NCI-H2171 (cell line): Measurements from ENCODE around the gene FGD6.
"Not testable (repeated sequence)": the region's sequence is repeated elsewhere in the genome, so short reads cannot be mapped to it uniquely, and the experiment has no call there.

Experiments used
- DNase-seq: peaks from one replicate; lab custom pipeline; 2025; lab: John Stamatoyannopoulos, UW

The FGD6 gene

DNA sequence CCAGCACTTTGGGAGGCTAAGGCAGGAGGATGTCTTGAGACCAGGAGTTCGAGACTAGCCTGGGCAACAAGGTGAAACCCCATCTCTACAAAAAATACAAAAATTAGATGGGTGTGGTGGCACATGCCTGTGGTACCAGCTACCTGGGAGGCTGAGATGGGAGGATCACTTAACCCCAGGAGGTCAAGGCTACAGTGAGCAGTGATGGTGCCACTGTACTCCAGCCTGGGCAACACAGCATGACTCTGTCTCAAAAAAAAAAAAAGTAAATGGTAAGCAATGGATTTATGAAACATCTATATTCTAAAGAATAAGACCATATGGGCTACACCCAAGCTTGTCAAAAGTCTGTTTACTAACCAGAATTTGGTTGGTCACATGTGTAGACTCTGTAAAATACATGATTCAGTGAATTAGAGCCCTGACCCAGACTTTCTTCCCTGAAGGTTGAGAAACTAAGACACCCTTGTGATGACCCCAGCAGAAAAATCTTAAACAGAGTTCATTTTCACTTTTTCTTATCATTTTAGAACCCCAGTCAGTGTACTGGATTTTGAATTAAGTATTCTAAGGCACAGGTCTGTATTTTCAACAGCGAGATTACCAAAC lies 12.1 kb downstream of the FGD6 start:
- no peak for DNase-seq

- DNase-seq = no peak
Measured at GRCh38 chr12:95204141-95204866, 13.0 kb downstream of the FGD6 start.

- no peak for DNase-seq
Measured at GRCh38 chr12:95203487-95204030, 13.7 kb downstream of the FGD6 start.

GRCh38 chr12:95202691-95203486 lies 14.4 kb downstream of the FGD6 start:
- DNase-seq = no peak

- no peak for DNase-seq
Measured at GRCh38 chr12:95201056-95201670, 16.1 kb downstream of the FGD6 start.

DNA sequence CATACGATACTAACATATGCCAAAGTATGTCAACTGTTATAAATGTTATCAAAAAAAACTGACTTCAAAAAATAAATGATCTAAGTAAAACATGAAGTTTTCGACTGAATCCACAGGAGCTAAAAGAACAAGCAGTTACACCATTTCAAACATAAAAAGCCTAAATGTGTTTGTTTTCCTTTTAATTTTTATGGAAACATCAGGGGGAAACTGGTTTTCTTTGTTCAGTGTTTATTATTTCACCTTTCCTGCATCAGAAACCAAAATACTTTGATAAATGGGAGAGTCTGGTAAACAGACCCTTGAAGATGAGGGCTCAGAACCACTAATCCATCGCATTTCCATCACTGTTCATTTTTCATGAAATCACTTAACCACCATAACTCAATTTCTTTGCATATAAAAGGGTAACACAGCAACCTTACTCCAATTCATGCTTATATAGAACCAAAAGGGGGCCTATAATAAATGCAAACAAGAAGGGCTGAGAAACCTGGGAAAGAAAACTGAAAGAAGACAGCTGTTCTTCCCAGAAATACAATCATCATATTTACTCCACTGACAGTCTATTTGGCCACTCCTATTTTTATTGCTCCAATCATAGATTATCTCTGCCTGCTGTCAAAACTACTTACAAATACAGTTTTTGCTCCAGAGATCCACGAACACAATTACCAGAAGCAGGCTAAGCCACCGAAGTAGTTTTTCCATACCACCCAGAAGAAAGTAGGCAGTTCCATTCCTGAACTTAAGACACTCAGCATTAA lies 17.0 kb downstream of the FGD6 start:
- no peak for DNase-seq

GRCh38 chr12:95198914-95199313 lies 18.4 kb downstream of the FGD6 start:
- DNase-seq = no peak

- no peak for DNase-seq
Measured at GRCh38 chr12:95197636-95198035, 19.6 kb downstream of the FGD6 start.

GRCh38 chr12:95196875-95197569 lies 20.2 kb downstream of the FGD6 start:
- DNase-seq = not testable (repeated sequence)

DNA sequence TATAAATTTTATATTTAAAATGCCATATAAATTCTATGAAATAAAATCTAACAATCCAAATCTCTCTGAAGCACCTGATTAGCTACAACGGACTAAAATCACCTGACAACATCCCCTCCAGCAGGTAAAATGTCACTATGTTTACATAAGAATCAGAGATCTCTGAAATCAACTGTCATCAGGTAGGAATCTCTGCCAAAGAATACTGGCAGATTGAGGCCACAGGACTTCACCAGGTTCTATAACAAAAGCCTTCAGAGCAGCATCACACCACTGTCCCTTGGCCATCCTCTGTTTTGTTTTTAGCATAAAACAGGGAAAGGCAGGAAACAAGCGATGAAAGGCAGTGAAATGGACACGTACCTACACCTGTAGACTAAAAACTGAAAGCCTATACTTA lies 22.1 kb downstream of the FGD6 start:
- DNase-seq = no peak

DNA sequence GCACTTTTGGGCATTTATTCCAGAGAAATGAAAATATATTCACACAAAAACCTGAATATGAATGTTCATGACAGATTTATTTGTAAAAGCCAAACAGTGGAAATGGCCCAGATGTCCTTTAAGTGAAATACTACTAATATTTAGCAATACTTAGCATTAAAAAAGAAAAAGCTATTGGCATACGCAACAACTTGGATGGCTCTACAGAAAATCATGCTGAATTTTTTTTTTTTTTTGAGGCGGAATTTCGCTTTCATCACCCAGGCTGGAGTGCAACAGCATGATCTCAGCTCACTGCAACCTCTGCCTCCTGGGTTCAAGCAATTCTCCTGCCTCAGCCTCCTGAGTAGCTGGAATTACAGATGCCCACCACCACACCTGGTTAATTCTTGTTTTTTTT lies 24.1 kb downstream of the FGD6 start:
- DNase-seq = no peak

GRCh38 chr12:95192271-95192670 lies 25.0 kb downstream of the FGD6 start:
- no peak for DNase-seq

- no peak for DNase-seq
Measured at GRCh38 chr12:95191060-95191696, 26.1 kb downstream of the FGD6 start.

GRCh38 chr12:95187865-95188415 lies 29.3 kb downstream of the FGD6 start:
- no peak for DNase-seq

DNA sequence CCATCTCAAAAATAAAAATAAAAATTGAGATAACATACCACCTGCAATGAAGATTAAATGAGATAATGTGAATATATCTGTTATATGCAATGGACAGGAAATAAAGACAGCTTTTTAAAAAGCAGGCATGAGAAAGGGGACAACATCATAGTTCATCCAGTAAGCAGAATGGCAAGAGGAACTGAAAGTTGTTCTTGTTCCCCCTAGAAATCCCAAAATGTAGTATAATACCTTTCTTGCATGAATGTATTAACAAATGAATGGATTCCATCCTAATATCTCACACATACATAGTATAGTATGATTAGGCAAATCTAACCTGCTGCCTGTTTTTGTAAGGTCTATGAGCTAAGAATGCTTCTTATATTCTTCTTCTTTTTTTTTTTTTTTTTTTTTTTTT lies 31.4 kb downstream of the FGD6 start:
- no peak for DNase-seq

GRCh38 chr12:95185072-95185471 lies 32.2 kb downstream of the FGD6 start:
- no peak for DNase-seq

GRCh38 chr12:95184121-95184520 lies 33.1 kb downstream of the FGD6 start:
- DNase-seq = no peak

DNA sequence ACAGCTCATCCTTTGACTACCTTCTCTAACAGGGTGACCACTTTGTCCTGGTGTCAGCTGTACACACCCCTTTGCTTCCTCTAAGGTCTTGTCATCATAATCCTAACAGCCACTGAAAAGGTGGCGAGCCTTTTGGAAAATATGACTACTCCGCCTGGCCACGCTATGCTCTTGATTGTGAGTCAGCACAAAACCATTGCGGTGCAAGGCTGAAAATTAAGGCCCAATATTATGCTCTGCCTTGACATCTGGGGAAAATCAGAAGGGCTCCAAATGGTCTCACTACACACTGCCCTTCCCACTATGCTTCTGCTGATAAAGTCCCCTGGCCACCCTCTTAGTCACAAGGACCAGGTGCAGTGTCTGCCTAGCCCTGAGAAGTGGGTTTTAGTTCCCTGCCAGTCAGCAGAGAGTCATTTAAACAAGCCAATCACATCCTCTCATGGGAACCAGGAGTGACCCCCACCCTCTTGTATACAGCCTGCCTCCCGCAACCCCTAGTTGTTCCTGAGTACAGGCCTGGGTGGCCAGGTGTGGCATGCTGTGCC lies 34.3 kb downstream of the FGD6 start:
- no peak for DNase-seq

DNA sequence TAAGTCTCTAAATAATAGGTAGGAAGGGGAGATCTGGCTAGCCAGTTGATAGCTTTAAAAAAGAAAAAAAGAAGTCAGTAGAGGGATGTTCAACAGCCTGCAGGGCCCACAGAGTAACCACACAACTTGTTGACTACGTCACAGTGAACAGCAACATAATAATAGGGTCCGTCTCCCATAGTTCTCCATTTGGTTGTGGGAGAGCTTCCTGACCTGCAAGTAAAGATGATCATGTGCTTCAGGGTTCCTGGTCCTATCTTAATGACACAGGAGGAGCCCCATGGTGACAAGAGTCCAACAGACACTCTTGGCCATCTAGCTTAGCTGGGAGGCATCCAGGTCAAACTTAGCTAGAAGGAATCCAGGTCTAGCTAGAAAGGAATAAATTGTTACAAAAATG lies 36.2 kb downstream of the FGD6 start:
- DNase-seq = no peak

DNA sequence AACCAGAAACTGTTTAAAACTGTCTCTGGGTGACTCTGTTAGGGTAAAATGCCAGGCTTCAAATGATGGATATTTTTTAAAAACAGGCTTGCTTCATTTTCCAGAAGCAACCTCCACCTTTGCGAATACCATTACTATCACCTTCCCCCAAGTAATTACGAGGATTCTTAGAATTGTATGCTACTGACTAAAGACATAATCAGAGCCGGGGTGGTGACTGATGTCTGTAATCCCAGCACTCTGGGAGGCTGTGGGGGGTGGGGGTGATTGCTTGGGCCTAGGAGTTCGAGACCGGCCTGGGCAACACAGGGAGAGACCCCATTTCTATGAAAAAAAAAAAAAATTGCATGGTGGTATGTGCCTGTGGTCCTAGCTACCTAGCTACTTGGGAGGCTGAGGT lies 38.3 kb downstream of the FGD6 start:
- no peak for DNase-seq
